CD14-positive monocyte (primary cell): Measurements from ENCODE around the gene COMT. TPM values are rescaled to one million over a fixed set of nuclear protein-coding genes. Genes with fewer than 3 reads are reported as not detected.

Experiments used
- DNase-seq, 3 donors: peaks; one replicate each; pipeline ENCODE4 v3.0.0-alpha.2; 2011 to 2022
- H2AFZ ChIP-seq: 2 replicates; pipeline ENCODE4 v1.6.0; 2012; ENCODE audit warnings: mild to moderate bottlenecking, low read depth, low read length, inconsistent platforms; ENCODE audit not compliant: insufficient read depth, poor library complexity, severe bottlenecking
- H3K27ac ChIP-seq, 2 donors: 1 replicate in 1 of 2; 2 replicates in 1 of 2; pipeline ENCODE4 v1.5.1; 2012 to 2013; ENCODE audit warnings: low read length in 2 of 2, control low read depth in 1 of 2, inconsistent platforms in 1 of 2, low read depth in 1 of 2, mild to moderate bottlenecking in 1 of 2
- H3K27me3 ChIP-seq, 2 donors: one replicate each; pipeline versions ENCODE4 v1.6.0 to v1.6.1; 2011 to 2013; ENCODE audit warnings: low read length in 2 of 2; ENCODE audit not compliant: control insufficient read depth in 2 of 2, insufficient read depth in 2 of 2
- H3K36me3 ChIP-seq, 2 donors: replicated peaks in 1 of 2; 1 replicate in 1 of 2; 2 replicates in 1 of 2; pipeline versions ENCODE4 v1.5.1 to v1.6.1; 2012 to 2013; ENCODE audit warnings: low read length in 2 of 2, control low read depth in 1 of 2, inconsistent platforms in 1 of 2, mild to moderate bottlenecking in 1 of 2; ENCODE audit not compliant: insufficient read depth in 2 of 2, control insufficient read depth in 1 of 2
- H3K4me1 ChIP-seq, 2 donors: 1 replicate in 1 of 2; 2 replicates in 1 of 2; pipeline versions ENCODE4 v1.5.1 to v1.6.1; 2012 to 2013; ENCODE audit warnings: low read length in 2 of 2, control low read depth in 1 of 2, inconsistent platforms in 1 of 2, mild to moderate bottlenecking in 1 of 2, moderate library complexity in 1 of 2; ENCODE audit not compliant: insufficient read depth in 2 of 2, control insufficient read depth in 1 of 2
- H3K4me2 ChIP-seq: replicated peaks from 2 replicates; pipeline ENCODE3; 2012; ENCODE audit warnings: low read length, moderate library complexity, mild to moderate bottlenecking; ENCODE audit not compliant: poor library complexity, severe bottlenecking; ENCODE audit errors: extremely low read depth
- H3K4me3 ChIP-seq, 3 experiments: fragments of 200-600 bp in 1 of 3; sonication (generic) in 1 of 3; replicated peaks in 1 of 3; 1 replicate in 2 of 3; 2 replicates in 1 of 3; pipeline ENCODE4 v1.5.1; 2011 to 2013; ENCODE audit warnings: low read length in 3 of 3, mild to moderate bottlenecking in 3 of 3, control low read depth in 2 of 3, low read depth in 2 of 3, inconsistent platforms in 1 of 3, moderate library complexity in 1 of 3
- H3K79me2 ChIP-seq: 2 replicates; pipeline ENCODE4 v1.6.0; 2012; ENCODE audit warnings: mild to moderate bottlenecking, control low read depth, inconsistent platforms, low read length, moderate library complexity; ENCODE audit not compliant: insufficient read depth
- H3K9ac ChIP-seq: 2 replicates; pipeline ENCODE4 v1.6.0; 2017; ENCODE audit warnings: low read length, mild to moderate bottlenecking; ENCODE audit not compliant: insufficient read depth, poor library complexity, severe bottlenecking
- H3K9me3 ChIP-seq, 2 donors: replicated peaks in 1 of 2; 1 replicate in 1 of 2; 2 replicates in 1 of 2; pipeline versions ENCODE4 v1.5.1 to v1.6.1; 2012 to 2013; ENCODE audit warnings: low read length in 2 of 2, control low read depth in 1 of 2; ENCODE audit not compliant: control insufficient read depth in 1 of 2, insufficient read depth in 1 of 2
- H4K20me1 ChIP-seq: 2 replicates; pipeline ENCODE4 v1.6.0; 2012; ENCODE audit warnings: mild to moderate bottlenecking, low read length, control low read depth, moderate library complexity; ENCODE audit not compliant: insufficient read depth
- H3K27ac Mint-ChIP-seq, 7 donors: one replicate each; pipeline ENCODE4 v1.8.0; 2020; ENCODE audit warnings: mild to moderate bottlenecking in 7 of 7, mixed read lengths in 7 of 7, moderate library complexity in 6 of 7, inconsistent platforms in 2 of 7
- H3K27me3 Mint-ChIP-seq, 3 donors: one replicate each; pipeline ENCODE4 v1.8.0; 2021 to 2022; ENCODE audit warnings: low read depth in 3 of 3, mild to moderate bottlenecking in 3 of 3, mixed read lengths in 3 of 3, moderate library complexity in 3 of 3, inconsistent platforms in 1 of 3
- H3K36me3 Mint-ChIP-seq, 2 donors: one replicate each; pipeline ENCODE4 v1.8.0; 2020; ENCODE audit warnings: mixed read lengths in 2 of 2, inconsistent platforms in 1 of 2, mild to moderate bottlenecking in 1 of 2
- H3K4me1 Mint-ChIP-seq: one replicate; pipeline ENCODE4 v1.8.0; 2020; ENCODE audit warnings: mild to moderate bottlenecking, mixed read lengths
- H3K4me3 Mint-ChIP-seq, 2 donors: one replicate each; pipeline ENCODE4 v1.8.0; 2020; ENCODE audit warnings: mild to moderate bottlenecking in 2 of 2, mixed read lengths in 2 of 2, moderate library complexity in 1 of 2
- H3K9me3 Mint-ChIP-seq, 7 donors: one replicate each; pipeline ENCODE4 v1.8.0; 2020 to 2022; ENCODE audit warnings: mixed read lengths in 7 of 7, mild to moderate bottlenecking in 6 of 7, moderate library complexity in 6 of 7, inconsistent platforms in 2 of 7
- CTCF ChIP-seq: fragments of 200-600 bp; IDR thresholded peaks from one replicate; pipeline ENCODE4 v1.8.0; 2022; ENCODE audit warnings: antibody characterized with exemption, mild to moderate bottlenecking
- WGBS: methylation state at CpG from one replicate; pipeline ENCODE4 v1.1.5; 2013; ENCODE audit warnings: missing lambda C conversion rate; ENCODE audit not compliant: insufficient coverage; 5-methylcytosine and 5-hydroxymethylcytosine counted together
- intact Hi-C, 2 donors: fragments of 100-400 bp; cut with micrococcal nuclease; formaldehyde crosslinking; loops; one replicate each; pipeline versions ENCODE4 v1.15.0 to v1.15.1; 2023
- polyA plus RNA-seq, 3 donors: library from polyadenylated mRNA; depleted of rRNA in 1 of 3; unstranded in 2 of 3; stranded (reverse) in 1 of 3; fragments of 300-500 nt in 2 of 3; fragments of >200 nt in 1 of 3; fragmentation: Illumina TruSeq in 2 of 3; gene quantifications; 1 replicate in 2 of 3; 2 replicates in 1 of 3; pipeline ENCODE4 v1.2.3, GENCODE V29; 2012 to 2021

Gene COMT
- polyA plus RNA-seq, 3 donors = 314 to 400 (median 329) TPM

- H3K4me2 ChIP-seq = no peak overlapping the region
- 100% methylated on average over 1 of the region's 3 CpGs for WGBS
- no peaks in the 10 kb centered on the region for H3K27me3 ChIP-seq
- H3K79me2 ChIP-seq = no peaks in the 10 kb centered on the region
- no peaks in the 10 kb centered on the region for H3K4me1 ChIP-seq
- H3K27ac ChIP-seq = no peak overlapping the region
- Mint-ChIP-seq H3K27ac (no peak overlapping the region), H3K4me3 (no peak overlapping the region), H3K9me3 (no peaks in the 10 kb centered on the region), H3K36me3 (no peaks in the 10 kb centered on the region), H3K4me1 (peaks cover 14% of the 10 kb centered on the region), H3K27me3 (peaks cover 0 to 8% (median 5%) of the 10 kb centered on the region in 3 donors)
- no peak overlapping the region for H3K9ac ChIP-seq
- no peak for TF ChIP-seq CTCF
- intact Hi-C loops = loop anchor here (10.0 kb wide), 1 partner anchor 308 kb away; no protein-coding TSS in a partner anchor
- no peaks in the 10 kb centered on the region for H4K20me1 ChIP-seq
- H2AFZ ChIP-seq = no peak overlapping the region
- no peaks in the 10 kb centered on the region for H3K9me3 ChIP-seq
- no peaks in the 10 kb centered on the region for H3K36me3 ChIP-seq
- no peak overlapping the region for H3K4me3 ChIP-seq
- DNase-seq = no peak
Observed at GRCh38 chr22:19976671-19977070, 35.1 kb downstream of the COMT start.

- Mint-ChIP-seq H3K36me3 (no peaks in the 10 kb centered on the region), H3K4me1 (peaks cover 14% of the 10 kb centered on the region), H3K4me3 (no peak overlapping the region), H3K27ac (no peak overlapping the region), H3K27me3 (peaks cover 0 to 8% (median 5%) of the 10 kb centered on the region in 3 donors), H3K9me3 (no peaks in the 10 kb centered on the region)
- no peak overlapping the region for H3K9ac ChIP-seq
- H3K27me3 ChIP-seq = no peaks in the 10 kb centered on the region
- no peak overlapping the region for H3K4me3 ChIP-seq
- intact Hi-C loops = loop anchor here (10.0 kb wide), 1 partner anchor 307 kb away; no protein-coding TSS in a partner anchor
- H4K20me1 ChIP-seq = no peaks in the 10 kb centered on the region
- no peak for TF ChIP-seq CTCF
- no peaks in the 10 kb centered on the region for H3K36me3 ChIP-seq
- H3K4me1 ChIP-seq = no peaks in the 10 kb centered on the region
- H3K4me2 ChIP-seq = no peak overlapping the region
- H3K27ac ChIP-seq = no peak overlapping the region
- H3K9me3 ChIP-seq = no peaks in the 10 kb centered on the region
- H3K79me2 ChIP-seq = no peaks in the 10 kb centered on the region
- H2AFZ ChIP-seq = no peak overlapping the region
- DNase-seq = no peak
- 97% methylated on average over 30 of the region's 32 CpGs for WGBS
Observed at GRCh38 chr22:19977296-19978243, 36.0 kb downstream of the COMT start.
